GM18861 (cell line): ENCODE results near the gene NHLH2.

Experiments used
- ATAC-seq: cut with Tn5 transposase; IDR thresholded peaks from one replicate; pipeline ENCODE4 v1.9.1; 2021; ENCODE audit not compliant: unreplicated experiment

NHLH2 gene

GRCh38 chr1:115838431-115839028, 2.4 kb downstream of the NHLH2 start:
- ATAC-seq: no peak

- no peak for ATAC-seq
These were observed 3.0 kb downstream of the NHLH2 start for GRCh38 chr1:115837740-115838421.

- ATAC-seq: no peak
These were observed 3.6 kb downstream of the NHLH2 start for GRCh38 chr1:115837341-115837739.

- ATAC-seq: no peak
These were observed 7.1 kb downstream of the NHLH2 start for GRCh38 chr1:115833856-115834255.

GRCh38 chr1:115832651-115833050, 8.3 kb downstream of the NHLH2 start:
- ATAC-seq: no peak

- ATAC-seq: no peak
These were observed 10.0 kb downstream of the NHLH2 start for GRCh38 chr1:115830963-115831362.

GRCh38 chr1:115829947-115830346, 11.0 kb downstream of the NHLH2 start:
- ATAC-seq: no peak

- no peak for ATAC-seq
These were observed 11.8 kb downstream of the NHLH2 start for GRCh38 chr1:115829023-115829674.

- no peak for ATAC-seq
These were observed 12.6 kb downstream of the NHLH2 start for GRCh38 chr1:115828101-115829022.

GRCh38 chr1:115827452-115828044, 13.4 kb downstream of the NHLH2 start:
- ATAC-seq: no peak

GRCh38 chr1:115826628-115827027, 14.3 kb downstream of the NHLH2 start:
- no peak for ATAC-seq

- ATAC-seq: no peak
These were observed 18.8 kb downstream of the NHLH2 start for GRCh38 chr1:115822117-115822516.

- no peak for ATAC-seq
These were observed 25.2 kb downstream of the NHLH2 start for GRCh38 chr1:115815694-115816093.

GRCh38 chr1:115814685-115815398, 26.1 kb downstream of the NHLH2 start:
- no peak for ATAC-seq

- ATAC-seq: no peak
These were observed 27.2 kb downstream of the NHLH2 start for GRCh38 chr1:115813727-115814126.

- no peak for ATAC-seq
These were observed 29.6 kb downstream of the NHLH2 start for GRCh38 chr1:115811140-115811828.

- ATAC-seq: no peak
These were observed 30.3 kb downstream of the NHLH2 start for GRCh38 chr1:115810609-115811008.

- no peak for ATAC-seq
These were observed 31.1 kb downstream of the NHLH2 start for GRCh38 chr1:115809847-115810246.

- ATAC-seq: no peak
These were observed 31.9 kb downstream of the NHLH2 start for GRCh38 chr1:115809076-115809475.

GRCh38 chr1:115807723-115808122, 33.2 kb downstream of the NHLH2 start:
- ATAC-seq: peak; percentile 51
